ENCODE data around the gene LAT. TPM values are rescaled to one million over a fixed set of nuclear protein-coding genes. Genes with fewer than 3 reads are reported as not detected.

Gene LAT
- total RNA-seq, 1 donor from 2014 or later: 0.79 TPM

DNA sequence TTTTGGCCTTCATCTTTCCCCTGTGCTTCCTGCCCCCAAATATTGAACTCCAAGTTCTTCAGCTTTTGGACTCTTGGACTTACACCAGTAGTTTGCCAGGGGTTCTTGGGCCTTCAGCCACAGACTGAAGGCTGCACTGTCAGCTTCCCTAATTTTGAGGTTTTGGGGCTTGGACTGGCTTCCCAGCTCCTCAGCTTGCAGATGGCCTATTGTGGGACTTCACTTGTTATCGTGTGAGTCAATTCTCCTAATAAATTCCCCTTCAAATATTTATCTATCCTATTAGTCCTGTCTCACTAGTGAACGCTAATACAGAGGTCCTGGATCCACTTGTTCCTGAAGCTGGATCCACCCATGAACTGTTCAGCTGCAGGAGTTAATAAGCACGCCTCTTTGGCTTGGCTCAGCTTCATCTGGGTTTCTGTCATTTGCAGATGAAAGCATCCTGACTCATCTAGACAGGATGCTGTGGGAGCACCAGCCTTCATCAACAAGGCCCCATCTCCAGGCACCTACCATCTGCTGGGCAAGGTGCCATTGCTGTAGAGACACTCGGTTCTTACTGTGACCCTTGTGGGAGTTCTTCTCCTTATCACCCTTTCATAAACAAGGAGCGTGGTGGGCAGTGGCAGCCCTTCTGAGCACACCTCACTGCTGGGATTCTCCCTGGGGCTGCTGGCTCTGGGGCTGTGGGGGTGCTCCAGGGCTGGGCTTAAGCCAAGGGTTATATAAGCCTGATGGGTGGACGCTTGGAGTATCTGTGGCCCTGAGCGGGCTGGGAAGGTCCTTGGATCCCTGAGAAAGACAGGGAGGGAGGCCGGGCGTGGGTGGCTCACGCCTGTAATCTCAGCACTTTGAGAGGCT lies 23.1 kb downstream of the LAT start:
- peak in 1 of 2 donors; percentile 52 for DNase-seq (ENCODE audit: low read depth in 2 of 2)

- no peak for DNase-seq (ENCODE audit: low read depth in 2 of 2)
Observed at GRCh38 chr16:29009050-29009837, 24.4 kb downstream of the LAT start.

GRCh38 chr16:29009838-29010166 lies 24.9 kb downstream of the LAT start:
- DNase-seq (ENCODE audit: low read depth in 2 of 2): no peak

- DNase-seq (ENCODE audit: low read depth in 2 of 2): no peak
Observed at GRCh38 chr16:29011112-29011511, 26.3 kb downstream of the LAT start.

GRCh38 chr16:29011851-29012250 lies 27.0 kb downstream of the LAT start:
- no peak for DNase-seq (ENCODE audit: low read depth in 2 of 2)

- no peak for DNase-seq (ENCODE audit: low read depth in 2 of 2)
Observed at GRCh38 chr16:29012913-29013553, 28.2 kb downstream of the LAT start.

DNA sequence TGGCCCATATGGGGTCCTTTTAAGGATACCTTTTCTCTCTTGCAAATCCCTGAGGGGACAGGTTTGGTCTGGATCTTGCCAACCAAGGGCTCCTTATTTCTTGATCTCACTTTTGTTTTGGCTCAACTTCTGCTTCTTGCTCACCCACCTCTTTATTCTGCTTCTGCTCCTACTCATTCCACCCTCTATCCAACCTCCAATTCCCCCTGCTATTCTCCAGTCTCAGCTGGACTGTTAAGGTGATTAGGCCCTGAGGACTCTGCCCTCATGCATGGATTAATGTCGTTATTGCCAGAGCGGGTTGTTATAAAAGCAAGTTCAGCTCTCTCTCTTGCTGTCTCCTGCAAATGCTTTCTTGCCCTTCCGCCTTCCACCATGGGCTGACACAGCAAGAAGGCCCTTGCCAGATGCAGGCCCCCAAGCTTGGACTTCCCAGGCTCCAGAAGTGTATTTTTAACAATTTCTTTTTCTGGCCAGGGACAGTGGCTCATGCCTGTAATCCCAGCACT lies 29.8 kb downstream of the LAT start:
- DNase-seq (ENCODE audit: low read depth in 2 of 2): no peak

GRCh38 chr16:29022196-29022595 lies 37.3 kb downstream of the LAT start:
- no peak for DNase-seq (ENCODE audit: low read depth in 2 of 2)

DNA sequence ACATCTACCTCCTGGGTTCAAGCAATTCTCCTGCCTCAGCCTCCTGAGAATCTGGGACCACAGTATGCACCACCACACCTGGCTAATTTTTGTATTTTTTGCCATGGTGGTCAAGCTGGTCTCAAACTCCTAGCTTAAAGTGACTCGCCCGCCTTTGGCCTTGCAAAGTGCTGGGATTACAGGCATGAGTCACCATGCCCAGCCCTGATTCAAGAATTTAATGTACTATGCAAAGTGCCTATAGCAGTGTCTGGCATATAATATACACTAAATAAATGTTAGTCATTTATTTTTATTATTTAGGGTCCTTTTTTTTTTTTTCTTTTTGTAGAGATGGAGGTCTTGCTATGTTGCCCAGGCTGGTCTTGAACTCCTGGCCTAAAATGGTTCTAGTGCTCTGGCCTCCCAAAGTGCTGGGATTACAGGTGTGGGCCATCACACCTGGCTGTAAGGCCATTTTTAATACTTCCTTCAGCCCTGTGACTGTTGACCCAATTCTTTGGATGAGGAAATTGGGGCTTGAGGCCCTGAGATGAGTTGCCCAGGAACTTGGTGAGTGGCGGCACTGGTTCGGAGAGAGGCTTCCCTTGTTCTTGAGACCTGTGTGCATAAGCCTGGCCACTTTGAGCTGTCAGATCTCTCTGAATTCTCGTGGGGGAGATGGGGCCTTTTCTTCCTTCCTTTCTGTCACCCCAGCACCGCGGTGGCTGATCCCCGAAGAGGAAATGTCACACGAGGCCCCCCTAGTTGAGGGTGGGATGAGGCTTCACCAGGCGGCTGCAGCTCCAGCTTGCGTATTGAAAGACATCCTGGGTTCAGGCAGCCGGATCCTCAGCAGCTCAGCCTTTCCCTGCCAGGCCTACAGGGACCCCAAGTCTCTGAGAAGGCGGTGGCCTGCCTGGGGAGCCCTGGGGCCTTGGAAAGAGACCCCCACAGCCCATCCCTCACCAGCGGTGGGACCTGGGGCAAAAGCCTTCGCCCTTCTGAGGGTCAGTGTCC lies 38.7 kb downstream of the LAT start:
- no peak for DNase-seq (ENCODE audit: low read depth in 2 of 2)

- DNase-seq (ENCODE audit: low read depth in 2 of 2): no peak
Observed at GRCh38 chr16:29024278-29024677, 39.4 kb downstream of the LAT start.

DNA sequence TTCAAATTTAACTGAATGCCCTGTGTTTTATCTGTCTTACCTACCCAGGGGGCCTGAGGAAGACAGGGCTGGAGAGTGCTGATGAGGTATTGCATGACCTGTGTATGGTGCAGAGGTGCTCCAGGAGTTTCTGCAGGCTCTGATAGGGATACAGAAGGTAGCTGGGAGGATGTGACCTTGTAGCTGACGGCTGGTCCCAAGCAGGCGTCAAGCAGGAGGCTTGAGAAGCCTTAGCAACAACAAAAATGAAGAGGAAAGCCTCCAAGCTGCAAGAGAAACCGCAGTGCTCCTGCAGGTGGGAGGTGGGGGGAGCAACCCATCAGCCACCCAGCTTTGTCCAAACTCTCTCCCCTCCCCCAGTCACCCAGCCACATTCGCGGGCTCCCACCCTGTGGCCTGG lies 40.4 kb downstream of the LAT start:
- DNase-seq (ENCODE audit: low read depth in 2 of 2): no peak

DNA sequence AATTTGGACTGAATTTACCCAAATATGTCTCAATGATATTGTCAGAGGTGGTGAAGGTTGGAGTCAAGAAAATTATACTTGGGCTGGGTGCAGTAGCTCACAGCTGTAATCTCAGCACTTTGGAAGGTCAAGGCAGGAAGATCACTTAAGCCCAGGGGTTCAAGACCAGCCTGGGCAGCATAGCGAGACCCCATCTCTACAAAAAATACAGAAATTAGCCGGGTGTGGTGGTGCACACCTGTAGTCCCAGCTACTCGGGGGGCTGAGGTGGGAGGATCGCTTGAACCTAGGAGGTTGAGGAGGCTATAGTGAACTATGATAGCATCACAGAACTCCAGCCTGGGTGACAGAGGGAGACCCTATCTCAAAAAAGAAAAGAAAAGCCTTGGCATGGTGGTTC lies 40.9 kb downstream of the LAT start:
- no peak for DNase-seq (ENCODE audit: low read depth in 2 of 2)

DNA sequence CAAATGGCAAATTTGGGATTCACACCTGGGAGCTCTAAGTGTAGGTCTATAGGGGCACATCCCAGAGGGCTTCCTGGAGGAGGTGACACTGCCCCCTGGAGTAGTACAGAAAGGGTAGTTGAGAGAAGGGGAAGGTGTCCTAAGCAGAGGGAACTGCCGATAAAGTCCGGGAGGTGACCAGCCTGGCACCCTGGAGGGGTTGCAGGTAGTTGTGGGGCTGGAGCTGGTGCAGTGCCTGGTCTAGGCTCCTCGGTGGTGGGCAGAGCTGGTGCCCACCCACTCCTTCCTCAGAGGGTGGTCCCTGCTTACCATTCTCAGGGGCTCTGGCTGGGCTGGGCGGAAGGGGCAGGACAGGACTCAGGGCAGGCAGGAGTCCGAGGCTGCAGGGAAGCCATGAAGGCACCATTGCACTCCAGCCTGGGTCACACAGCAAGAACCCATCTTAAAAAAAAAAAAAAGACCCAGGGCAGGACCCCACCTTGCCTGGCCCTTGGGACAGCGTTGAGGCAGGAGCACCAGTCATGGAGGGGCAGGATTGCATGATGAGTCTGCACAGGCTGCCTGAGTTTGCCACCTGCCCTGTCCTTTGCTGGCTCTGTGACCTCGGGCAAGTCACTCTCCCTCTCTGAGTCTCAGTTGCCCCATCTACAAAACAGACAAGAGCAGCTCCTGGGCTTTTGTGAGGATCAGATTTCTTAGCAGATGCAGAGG lies 43.8 kb downstream of the LAT start:
- no peak for DNase-seq (ENCODE audit: low read depth in 2 of 2)

DNA sequence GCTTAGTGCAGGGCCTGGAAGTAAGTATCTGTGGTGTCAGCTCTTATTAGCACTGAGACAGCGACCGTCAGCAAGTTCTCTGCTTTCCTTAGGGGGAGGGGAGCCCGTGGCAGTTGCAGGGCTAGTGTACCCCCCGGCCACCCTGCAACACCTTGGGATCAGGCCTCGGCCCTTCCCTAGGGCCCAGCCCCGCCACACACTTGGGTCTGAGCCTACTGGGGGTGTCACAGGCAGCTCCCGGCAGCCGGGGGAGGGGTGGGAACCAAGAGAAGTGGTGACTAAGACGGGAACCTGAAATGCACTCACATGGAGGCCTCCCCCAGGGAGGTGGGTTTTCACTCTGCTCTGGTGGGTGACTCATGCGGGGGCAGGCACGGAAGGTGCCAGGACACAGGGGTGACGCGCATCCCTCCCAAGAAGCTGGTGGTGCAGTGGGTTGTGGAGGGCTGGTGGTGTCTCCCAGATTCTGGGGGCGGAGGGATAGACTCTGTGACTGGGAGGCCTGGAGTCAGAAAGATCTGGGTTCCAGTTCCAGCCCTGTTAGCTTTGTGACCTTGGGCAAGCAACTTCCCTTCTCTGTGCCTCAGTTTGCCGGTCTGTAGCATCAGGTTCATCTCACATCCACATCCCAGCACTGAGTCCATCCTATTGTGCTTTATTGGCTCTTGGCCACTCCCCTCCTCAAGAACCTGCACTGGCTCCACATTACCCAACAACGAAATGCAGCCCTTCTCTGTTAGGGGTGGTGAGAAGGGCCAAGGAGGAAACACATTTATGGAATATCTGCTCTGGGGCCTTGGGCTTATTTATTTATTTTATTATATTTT lies 44.5 kb downstream of the LAT start:
- DNase-seq (ENCODE audit: low read depth in 2 of 2): peak; percentile 48 to 88

DNA sequence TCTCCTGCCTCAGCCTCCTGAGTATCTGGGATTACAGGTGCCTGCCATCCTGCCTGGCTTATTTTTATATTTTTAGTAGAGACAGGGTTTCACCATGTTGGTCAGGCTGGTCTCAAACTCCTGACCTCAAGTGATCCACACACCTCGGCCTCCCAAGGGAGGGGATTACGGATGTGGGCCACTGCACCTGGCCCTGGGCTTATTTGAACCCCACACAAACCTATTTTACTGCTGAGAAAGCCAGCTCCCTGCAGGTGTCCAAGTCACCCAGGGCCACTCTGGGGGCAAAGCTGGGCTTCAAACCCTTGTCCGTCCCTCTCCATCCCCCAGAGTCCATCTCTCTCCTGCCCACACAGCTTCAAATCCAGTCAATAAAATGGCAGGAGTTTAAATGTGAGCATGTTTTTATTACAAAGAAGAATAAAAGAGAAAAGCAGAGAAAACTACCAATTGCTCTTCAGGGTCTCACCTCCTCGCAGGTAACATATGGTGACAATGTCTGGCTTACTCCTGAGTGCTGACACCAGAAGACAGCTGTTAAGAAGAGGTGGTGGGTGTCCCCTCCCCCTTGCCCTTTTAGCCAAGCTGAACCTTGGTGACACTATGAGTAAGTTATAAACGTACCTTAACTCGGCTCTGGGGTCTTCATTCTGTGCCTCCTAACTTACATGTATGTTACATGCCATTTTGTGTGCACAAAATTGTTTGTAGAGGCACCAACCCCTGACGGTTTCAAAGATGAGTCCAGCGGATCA lies 45.4 kb downstream of the LAT start:
- no peak for DNase-seq (ENCODE audit: low read depth in 2 of 2)
